ENCODE measurements around the gene IL21R.
"Not testable (repeated sequence)": the region's sequence is repeated elsewhere in the genome, so short reads cannot be mapped to it uniquely, and the experiment has no call there.

Gene IL21R

GRCh38 chr16:27402964-27403600 lies 1.1 kb downstream of the IL21R start:
- DNase-seq: no peak

DNA sequence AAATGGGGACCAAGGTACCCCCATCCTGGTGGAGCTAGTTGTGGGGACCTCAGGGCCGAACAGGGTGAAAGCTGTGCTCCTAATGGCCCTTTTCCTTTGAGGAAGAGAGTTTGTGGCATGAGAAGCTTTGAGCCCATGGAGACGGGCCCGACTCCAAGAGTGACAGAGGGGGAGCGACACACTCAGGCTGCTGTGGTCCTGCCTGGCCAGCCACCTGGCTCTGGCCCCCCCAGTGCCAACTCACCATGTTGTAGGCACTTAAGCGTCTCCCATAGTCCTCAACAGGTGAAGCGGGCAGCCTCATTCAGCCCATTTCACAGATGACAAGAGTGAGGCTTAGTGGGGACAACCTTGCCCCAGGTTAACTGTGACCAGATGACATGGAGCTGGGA lies 1.6 kb downstream of the IL21R start:
- DNase-seq: no peak

GRCh38 chr16:27404163-27404823 lies 2.3 kb downstream of the IL21R start:
- no peak for DNase-seq

- DNase-seq: no peak
Observed at GRCh38 chr16:27405546-27406451, 3.8 kb downstream of the IL21R start.

DNA sequence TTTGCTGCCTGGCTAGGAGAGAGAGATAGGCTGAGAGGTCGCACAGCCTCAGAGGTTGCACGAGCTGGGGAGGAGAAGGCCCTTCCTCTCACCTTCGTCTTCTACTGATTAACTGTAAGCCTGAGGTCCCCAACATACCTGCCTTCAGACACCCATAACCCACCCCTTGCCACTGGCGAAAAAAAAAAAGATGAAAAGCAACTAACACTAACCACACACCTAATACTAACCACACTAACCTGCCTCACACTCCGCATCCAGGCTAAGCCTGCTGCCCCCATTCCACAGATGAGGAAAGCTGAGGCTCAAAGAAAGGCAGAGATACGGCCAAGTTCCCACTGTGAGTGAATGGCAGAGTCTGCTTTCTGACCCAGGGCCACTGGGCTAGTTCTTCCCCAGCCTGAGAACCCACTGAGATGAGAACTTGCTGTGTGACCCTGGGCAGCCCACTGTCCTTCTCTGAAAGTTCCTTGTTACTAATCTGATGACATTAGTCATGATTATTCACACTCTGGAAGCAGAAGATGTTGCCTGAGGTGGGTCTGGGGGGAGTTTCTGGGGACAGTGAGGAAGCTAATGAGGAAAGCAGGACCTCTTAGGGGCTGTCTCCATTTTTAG lies 4.6 kb downstream of the IL21R start:
- DNase-seq: no peak

DNA sequence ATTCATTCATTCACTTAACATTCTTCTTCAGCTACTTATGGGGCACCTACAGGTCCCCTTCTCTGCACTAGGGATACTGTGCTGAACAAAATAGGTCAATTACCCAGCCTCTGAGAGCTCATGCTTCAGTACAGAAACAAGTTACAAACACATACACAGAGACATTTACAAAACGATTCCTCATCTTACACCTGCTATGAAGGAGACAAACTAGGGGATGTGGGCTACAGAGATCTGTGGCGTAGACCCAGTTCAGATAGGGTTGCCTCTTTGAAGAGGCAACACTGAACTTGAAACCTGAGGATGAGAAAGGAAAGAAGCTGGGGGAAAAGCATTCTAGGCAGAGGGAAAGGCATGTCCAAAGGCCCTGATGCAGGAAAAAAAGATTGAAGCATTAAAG lies 5.2 kb downstream of the IL21R start:
- no peak for DNase-seq

GRCh38 chr16:27408012-27408601 lies 6.1 kb downstream of the IL21R start:
- no peak for DNase-seq

DNA sequence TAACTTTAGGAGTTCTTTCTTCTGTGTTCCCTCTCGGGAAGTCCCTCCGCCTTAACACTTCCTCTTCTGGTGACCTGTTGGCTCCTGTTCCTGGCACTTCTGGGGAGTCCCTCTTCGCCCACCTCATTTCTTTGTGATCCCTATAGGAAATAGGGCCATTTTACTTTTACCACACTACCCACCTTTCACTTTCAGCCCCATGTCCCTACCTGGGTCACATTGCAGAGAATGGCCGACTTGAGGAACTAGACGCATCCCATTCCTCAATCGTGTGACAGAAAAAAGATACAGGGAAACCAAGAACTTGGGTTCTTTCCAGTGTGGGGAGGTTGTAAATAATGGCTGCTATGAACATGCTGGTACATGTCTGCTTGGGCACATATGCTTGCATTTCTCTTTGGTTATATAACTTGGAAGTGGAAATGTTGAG lies 6.6 kb downstream of the IL21R start:
- no peak for DNase-seq

- not testable (repeated sequence) for DNase-seq
Observed at GRCh38 chr16:27409958-27410357, 8.0 kb downstream of the IL21R start.

- no peak for DNase-seq
Observed at GRCh38 chr16:27410761-27411160, 8.8 kb downstream of the IL21R start.

DNA sequence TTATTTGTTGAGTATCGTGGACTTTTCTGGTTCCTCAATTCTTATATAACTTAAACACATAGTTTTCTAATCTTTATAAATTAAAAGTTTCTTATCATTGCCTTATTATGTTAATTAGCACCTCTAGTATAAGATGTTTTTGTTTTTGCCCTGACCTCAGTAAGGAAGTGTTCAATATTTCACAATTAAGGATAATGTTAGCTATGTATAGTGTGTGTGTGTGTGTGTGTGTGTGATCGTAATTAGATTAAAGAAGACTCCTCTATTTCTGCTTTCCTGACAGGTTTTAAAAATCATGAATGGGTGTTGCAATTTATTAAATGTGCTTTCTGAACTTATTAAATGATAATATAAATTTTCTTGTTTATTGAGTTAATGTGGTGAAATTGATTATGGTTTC lies 12.0 kb downstream of the IL21R start:
- DNase-seq: no peak

GRCh38 chr16:27414788-27415431 lies 12.9 kb downstream of the IL21R start:
- peak; percentile 27 for DNase-seq

GRCh38 chr16:27417047-27417671 lies 15.2 kb downstream of the IL21R start:
- DNase-seq: no peak

DNA sequence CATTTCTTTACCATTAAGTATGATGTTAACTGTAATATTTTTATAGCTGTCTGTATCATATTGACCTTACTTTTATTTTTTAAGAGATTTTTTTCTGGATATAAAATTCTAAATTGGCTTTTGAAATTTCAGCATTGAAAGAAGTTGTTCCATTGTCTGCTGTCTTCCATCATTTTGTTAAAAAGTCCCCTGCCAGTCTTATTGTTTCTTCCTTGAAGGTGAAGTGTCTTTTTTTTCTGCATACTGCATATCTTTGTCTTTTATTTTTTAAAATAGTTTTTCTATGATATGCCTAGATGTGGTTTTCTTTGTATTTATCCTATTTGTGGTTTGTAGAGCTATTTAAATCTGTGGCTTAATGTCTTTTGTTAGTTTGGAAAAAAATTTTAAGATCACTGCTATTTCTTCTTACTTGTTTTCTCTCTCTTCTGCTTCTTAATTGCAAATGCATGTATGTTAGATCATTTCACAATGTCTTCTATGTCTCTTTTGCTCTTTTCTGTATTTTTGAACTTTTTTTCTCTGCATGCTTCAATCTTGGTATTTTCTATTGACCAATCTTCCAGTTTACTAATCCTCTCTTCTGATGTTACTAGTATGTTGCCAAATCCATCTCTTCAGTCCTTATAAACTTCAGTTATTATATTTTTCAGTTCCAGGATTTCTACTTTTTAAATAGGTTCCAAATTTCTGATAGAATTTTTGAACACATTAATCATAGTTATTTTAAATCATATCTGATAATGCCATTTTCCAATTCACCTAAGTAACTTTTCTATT lies 20.2 kb downstream of the IL21R start:
- no peak for DNase-seq

- no peak for DNase-seq
Observed at GRCh38 chr16:27424772-27425498, 23.0 kb downstream of the IL21R start.

GRCh38 chr16:27425961-27426360 lies 24.0 kb downstream of the IL21R start:
- no peak for DNase-seq

GRCh38 chr16:27426423-27427408 lies 24.7 kb downstream of the IL21R start:
- DNase-seq: no peak

DNA sequence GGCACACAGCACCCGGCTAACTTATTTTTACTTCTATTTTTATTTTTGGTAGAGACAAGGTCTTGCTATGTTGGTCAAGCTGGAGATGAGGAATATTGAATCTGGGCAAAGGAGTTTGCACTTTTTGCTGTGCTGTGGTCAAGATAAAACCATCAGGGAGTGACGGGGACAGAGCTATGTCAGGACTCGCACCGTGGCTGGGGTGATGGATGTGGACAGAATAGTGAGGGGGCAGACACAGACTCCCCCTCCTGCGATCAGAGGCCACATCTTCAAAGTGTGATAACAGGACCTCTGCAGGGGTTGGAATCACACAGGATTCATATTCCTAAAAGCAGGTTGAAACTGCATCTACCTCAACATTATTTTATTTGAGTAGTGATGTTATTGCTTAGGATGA lies 25.6 kb downstream of the IL21R start:
- no peak for DNase-seq
